ENCODE data around the gene NOX3.

GRCh38 chr6:155452576-155452975, 3.1 kb downstream of the NOX3 start:
- TF ChIP-seq CTCF (IDR thresholded peaks at IDR 0.05; ENCODE audit: borderline replicate concordance, extremely low read depth, low read length, poor library complexity, severe bottlenecking) = no peak
- TF ChIP-seq EZH2 (IDR thresholded peaks at IDR 0.05; ENCODE audit: borderline replicate concordance, low read depth, low read length, severe bottlenecking) = no peak

All from DND-41 (cell line).